Right forelimb (tissue), 1 donor: ENCODE results near the gene SOX8.
"Not testable (repeated sequence)": the region's sequence is repeated elsewhere in the genome, so short reads cannot be mapped to it uniquely, and the experiment has no call there.

ENCODE experiments used
- DNase-seq: peaks from one replicate; pipeline ENCODE4 v3.0.0-alpha.2; 2018

SOX8 gene

GRCh38 chr16:1009358-1010150 lies 28.0 kb downstream of the SOX8 start:
- no peak for DNase-seq

DNA sequence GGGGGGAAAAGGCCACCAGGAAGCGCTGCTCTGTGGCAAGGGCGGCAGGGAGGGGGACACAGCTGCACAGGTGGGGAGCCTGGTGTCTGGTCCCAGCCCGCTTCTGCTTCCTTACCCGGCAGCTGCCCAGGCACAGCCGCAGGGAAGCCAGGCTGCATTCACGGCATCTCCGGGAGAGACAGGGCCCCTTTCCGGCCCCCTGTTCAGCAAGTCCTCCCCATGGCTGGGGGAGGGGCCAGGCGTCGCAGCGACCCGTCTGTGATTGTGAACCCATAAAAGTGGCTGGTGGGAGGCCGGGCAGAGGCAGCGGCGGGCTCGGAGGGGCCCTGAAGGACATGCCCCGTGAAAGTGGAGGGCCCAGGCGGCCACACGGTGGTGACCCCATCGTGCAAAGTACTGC lies 28.7 kb downstream of the SOX8 start:
- no peak for DNase-seq

DNA sequence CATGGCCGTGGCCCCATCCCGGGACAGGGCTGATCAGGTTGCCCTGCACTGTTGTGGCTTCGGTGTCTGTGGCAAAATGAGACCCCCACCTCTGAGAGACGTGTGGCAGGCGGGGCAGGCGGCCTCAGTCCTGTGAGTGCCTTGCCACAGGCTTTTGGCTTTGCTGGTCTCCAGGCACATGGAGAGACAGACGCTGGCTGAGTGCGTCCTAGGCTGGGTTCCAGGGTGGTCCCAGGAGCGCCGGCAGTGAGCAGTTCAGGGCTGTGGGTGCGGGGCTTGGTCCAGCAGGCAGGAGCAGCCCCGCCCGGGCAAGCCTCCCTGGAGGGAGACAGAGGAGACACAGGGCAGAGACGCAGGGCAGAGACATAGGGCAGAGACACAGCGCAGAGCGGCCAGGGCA lies 29.2 kb downstream of the SOX8 start:
- DNase-seq: no peak

DNA sequence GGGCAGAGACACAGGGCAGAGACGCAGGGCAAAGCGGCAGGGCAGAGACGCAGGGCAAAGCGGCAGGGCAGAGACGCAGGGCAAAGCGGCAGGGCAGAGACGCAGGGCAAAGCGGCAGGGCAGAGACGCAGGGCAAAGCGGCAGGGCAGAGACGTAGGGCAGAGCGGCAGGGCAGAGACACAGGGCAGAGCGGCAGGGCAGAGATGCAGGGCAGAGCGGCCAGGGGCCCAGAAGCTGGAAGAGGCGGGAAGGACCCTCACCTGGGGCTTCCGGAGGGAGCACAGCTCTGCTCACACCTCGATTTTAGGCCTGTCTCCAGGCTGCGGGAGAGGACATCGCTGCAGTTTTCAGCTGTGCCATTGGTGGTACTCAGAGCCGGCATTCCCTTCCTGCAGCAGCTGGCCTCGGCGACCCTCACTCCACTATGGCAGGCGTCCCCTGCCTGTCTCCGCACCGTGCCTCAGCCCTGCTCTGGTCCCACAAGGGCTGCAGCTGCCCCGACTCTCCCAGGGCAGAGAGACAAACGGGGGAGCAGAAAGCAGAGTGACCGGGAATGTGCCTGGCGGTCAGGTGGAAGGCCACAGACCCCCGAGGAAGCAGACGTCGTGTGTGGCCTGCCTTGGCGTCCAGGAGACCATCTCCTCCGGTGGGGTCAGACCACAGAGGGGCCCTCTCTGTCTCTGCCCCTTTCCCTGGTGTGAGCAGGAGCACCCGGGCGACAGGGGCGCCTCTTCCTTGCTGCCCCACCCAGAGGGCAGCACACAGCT lies 29.9 kb downstream of the SOX8 start:
- DNase-seq: no peak

DNA sequence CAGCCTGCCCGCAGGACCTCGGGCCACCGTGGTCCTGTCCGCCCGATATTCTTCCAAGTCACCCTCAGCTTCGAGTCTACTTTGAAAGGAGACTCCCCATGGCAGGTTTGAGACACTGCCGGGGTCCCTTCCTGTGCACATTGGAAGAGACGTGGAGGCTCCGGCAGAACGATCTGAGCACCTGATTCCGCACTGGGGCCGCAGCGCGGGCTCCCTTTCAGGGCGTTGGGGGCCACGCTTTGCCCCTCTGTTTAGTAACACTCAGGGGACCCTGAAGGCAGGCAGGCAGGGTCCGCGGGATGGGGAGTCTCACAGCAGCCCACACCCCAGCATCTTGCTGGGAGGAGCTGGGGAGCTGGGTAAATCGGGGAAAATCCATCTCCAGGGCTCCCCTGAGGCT lies 30.6 kb downstream of the SOX8 start:
- no peak for DNase-seq

- no peak for DNase-seq
These were observed 31.4 kb downstream of the SOX8 start for GRCh38 chr16:1012722-1013592.

GRCh38 chr16:1013593-1013900 lies 32.0 kb downstream of the SOX8 start:
- DNase-seq: no peak

GRCh38 chr16:1014221-1014620 lies 32.7 kb downstream of the SOX8 start:
- no peak for DNase-seq

GRCh38 chr16:1014771-1015495 lies 33.4 kb downstream of the SOX8 start:
- no peak for DNase-seq

- no peak for DNase-seq
These were observed 37.1 kb downstream of the SOX8 start for GRCh38 chr16:1018447-1019198.

- DNase-seq: no peak
These were observed 37.9 kb downstream of the SOX8 start for GRCh38 chr16:1019231-1020090.

DNA sequence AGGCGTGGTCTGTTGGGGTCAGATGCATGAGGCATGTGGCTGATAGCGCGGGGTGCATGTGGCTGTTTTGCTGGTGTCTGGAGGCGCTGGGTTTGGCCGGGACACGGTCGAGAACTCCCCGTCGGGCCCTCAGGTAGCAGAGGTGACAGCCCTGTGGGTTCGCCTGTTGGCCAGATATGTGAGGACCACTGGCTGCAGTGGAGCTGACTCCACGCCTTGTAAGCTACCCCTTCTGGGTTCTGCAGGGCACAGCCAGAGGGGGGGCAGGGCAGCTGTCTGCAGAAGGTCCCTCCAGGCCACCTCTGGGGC lies 38.5 kb downstream of the SOX8 start:
- no peak for DNase-seq

GRCh38 chr16:1020591-1020990 lies 39.0 kb downstream of the SOX8 start:
- DNase-seq: no peak

DNA sequence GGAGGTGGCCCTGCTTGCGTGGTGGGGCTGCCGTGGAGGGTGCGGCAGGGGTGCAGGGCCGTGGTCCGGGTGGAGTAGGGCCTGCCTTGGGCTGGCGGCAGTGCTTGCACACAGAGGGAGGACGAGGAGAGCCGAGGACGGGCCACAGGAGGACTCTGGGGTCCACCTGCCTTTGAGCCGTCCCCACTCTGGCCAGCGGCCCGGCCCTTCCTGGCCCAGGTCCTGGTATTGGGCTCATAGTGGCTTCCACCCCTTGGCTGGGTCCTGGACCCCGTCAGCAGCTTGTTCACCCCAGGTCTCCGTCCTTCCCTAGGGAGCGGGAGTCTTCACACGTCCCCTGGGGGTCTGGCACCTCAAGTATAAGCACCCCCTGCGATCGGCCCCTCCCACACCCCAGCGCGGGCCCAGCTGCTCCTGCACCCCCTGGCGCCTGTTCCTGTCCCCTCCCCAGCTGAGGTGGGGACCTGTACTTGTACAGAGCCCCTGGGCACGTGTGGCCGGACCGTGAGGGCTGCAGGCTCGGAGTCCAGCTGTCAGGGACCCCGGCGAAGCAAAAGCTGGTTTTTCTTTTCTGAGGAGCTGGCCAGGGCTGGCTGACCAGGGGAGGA lies 40.1 kb downstream of the SOX8 start:
- no peak for DNase-seq

GRCh38 chr16:1022466-1022865 lies 40.9 kb downstream of the SOX8 start:
- DNase-seq: no peak

GRCh38 chr16:1024138-1024537 lies 42.6 kb downstream of the SOX8 start:
- no peak for DNase-seq

DNA sequence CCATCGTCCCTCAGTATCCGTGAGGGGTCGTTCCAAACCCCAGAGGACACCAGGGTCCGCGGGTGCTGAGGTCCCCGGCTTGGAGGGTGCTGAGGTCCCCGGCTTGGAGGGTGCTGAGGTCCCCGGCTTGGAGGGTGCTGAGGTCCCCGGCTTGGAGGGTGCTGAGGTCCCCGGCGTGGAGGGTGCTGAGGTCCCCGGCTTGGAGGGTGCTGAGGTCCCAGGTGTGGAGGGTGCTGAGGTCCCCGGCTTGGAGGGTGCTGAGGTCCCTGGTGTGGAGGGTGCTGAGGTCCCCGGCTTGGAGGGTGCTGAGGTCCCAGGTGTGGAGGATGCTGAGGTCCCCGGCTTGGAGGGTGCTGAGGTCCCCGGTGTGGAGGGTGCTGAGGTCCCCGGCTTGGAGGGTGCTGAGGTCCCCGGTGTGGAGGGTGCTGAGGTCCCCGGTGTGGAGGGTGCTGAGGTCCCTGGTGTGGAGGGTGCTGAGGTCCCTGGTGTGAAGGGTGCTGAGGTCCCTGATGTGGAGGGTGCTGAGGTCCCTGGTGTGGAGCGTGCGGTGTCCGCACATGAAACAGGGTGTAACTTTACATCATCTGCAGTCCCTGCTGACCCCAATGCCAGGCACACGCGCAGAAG lies 43.7 kb downstream of the SOX8 start:
- DNase-seq: not testable (repeated sequence)

- DNase-seq: no peak
These were observed 44.6 kb downstream of the SOX8 start for GRCh38 chr16:1026057-1026783.

GRCh38 chr16:1026784-1027500 lies 45.4 kb downstream of the SOX8 start:
- no peak for DNase-seq
